GM23338 (cell line): ENCODE data around the gene CASP2. TPM values are rescaled to one million over a fixed set of nuclear protein-coding genes. Genes with fewer than 3 reads are reported as not detected.

ENCODE experiments used
- ATAC-seq: fragments of 200-7000 bp; cut with Tn5 transposase; 3 replicates; pipeline ENCODE4 v1.9.1; 2020
- DNase-seq: peaks from one replicate; pipeline ENCODE4 v3.0.0-alpha.2; 2015; ENCODE audit warnings: low spot score
- H2AFZ ChIP-seq: fragments of 200-600 bp; sonication (generic); 2 replicates; pipeline ENCODE4 v1.8.0; 2016; ENCODE audit warnings: antibody characterized with exemption, mild to moderate bottlenecking, moderate library complexity
- H3F3A ChIP-seq: fragments of 200-600 bp; sonication (generic); replicated peaks from 2 replicates; pipeline ENCODE4 v1.8.0; 2017; ENCODE audit warnings: antibody characterized with exemption, mixed run types, low read depth
- H3K27ac ChIP-seq: fragments of 200-600 bp; sonication (generic); 2 replicates; pipeline ENCODE4 v1.6.1; 2016; ENCODE audit warnings: low read depth
- H3K27me3 ChIP-seq: fragments of 200-600 bp; sonication (generic); 2 replicates; pipeline ENCODE4 v1.8.0; 2016; ENCODE audit warnings: mild to moderate bottlenecking, mixed run types, moderate library complexity; ENCODE audit not compliant: insufficient read depth
- H3K36me3 ChIP-seq: fragments of 200-600 bp; sonication (generic); 2 replicates; pipeline ENCODE4 v1.8.0; 2016; ENCODE audit warnings: mild to moderate bottlenecking; ENCODE audit not compliant: insufficient read depth
- H3K4me1 ChIP-seq: fragments of 200-600 bp; sonication (generic); 2 replicates; pipeline ENCODE4 v1.8.0; 2016; ENCODE audit warnings: mild to moderate bottlenecking, moderate library complexity; ENCODE audit not compliant: insufficient read depth
- H3K4me2 ChIP-seq: fragments of 200-600 bp; sonication (generic); 2 replicates; pipeline ENCODE4 v1.7.1; 2017; ENCODE audit warnings: mixed run types
- H3K4me3 ChIP-seq: fragments of 200-600 bp; sonication (generic); 2 replicates; pipeline ENCODE4 v1.6.1; 2016; ENCODE audit warnings: mixed run types
- H3K79me2 ChIP-seq: fragments of 200-600 bp; sonication (generic); replicated peaks from 2 replicates; pipeline ENCODE4 v1.8.0; 2017; ENCODE audit warnings: mild to moderate bottlenecking; ENCODE audit not compliant: insufficient read depth
- H3K9me2 ChIP-seq: fragments of 200-600 bp; sonication (generic); 2 replicates; pipeline ENCODE4 v1.8.0; 2017; ENCODE audit not compliant: insufficient read depth
- H4K20me1 ChIP-seq: fragments of 200-600 bp; sonication (generic); replicated peaks from 2 replicates; pipeline ENCODE4 v1.8.0; 2017; ENCODE audit warnings: mild to moderate bottlenecking; ENCODE audit not compliant: insufficient read depth
- H3K27ac Mint-ChIP-seq: 2 replicates; pipeline ENCODE4 v1.8.0; 2020; ENCODE audit warnings: inconsistent platforms, mild to moderate bottlenecking, moderate library complexity, mixed read lengths
- H3K27me3 Mint-ChIP-seq: 3 replicates; pipeline ENCODE4 v1.8.0; 2022; ENCODE audit warnings: low read depth, mild to moderate bottlenecking, moderate library complexity, mixed read lengths, inconsistent platforms; ENCODE audit not compliant: insufficient read depth, poor library complexity
- H3K36me3 Mint-ChIP-seq: 3 replicates; pipeline ENCODE4 v1.8.0; 2021; ENCODE audit warnings: low read depth, mild to moderate bottlenecking, inconsistent platforms, moderate library complexity, mixed read lengths
- H3K4me1 Mint-ChIP-seq: 3 replicates; pipeline ENCODE4 v1.8.0; 2020; ENCODE audit warnings: mild to moderate bottlenecking, inconsistent platforms, mixed read lengths
- H3K4me3 Mint-ChIP-seq: 3 replicates; pipeline ENCODE4 v1.8.0; 2021; ENCODE audit warnings: moderate library complexity, mild to moderate bottlenecking, inconsistent platforms, mixed read lengths
- H3K9me3 Mint-ChIP-seq: 3 replicates; pipeline ENCODE4 v1.8.0; 2020; ENCODE audit warnings: moderate library complexity, mild to moderate bottlenecking, inconsistent platforms, mixed read lengths
- EZH2 ChIP-seq: fragments of 200-600 bp; sonication (generic); IDR thresholded peaks from one replicate; pipeline ENCODE4 v1.8.0; 2017; ENCODE audit warnings: antibody characterized with exemption, mild to moderate bottlenecking, low read depth; ENCODE audit not compliant: unreplicated experiment
- JUNB ChIP-seq: IDR thresholded peaks from one replicate; pipeline ENCODE4 v1.6.1; 2016; ENCODE audit warnings: antibody characterized with exemption; ENCODE audit not compliant: unreplicated experiment
- POLR2AphosphoS5 ChIP-seq: IDR thresholded peaks from 2 replicates; pipeline ENCODE4 v1.6.1; 2016; ENCODE audit warnings: antibody characterized with exemption, low read depth
- STAT1 ChIP-seq: IDR thresholded peaks from one replicate; pipeline ENCODE4 v1.6.1; 2016; ENCODE audit warnings: antibody characterized with exemption; ENCODE audit not compliant: unreplicated experiment
- ZNF114 ChIP-seq: fragments of 250-450 bp; sonication (Bioruptor Pico); IDR thresholded peaks from 2 replicates; pipeline ENCODE4 v1.5.0; 2020; ENCODE audit warnings: mild to moderate bottlenecking, moderate library complexity
- ZNF331 ChIP-seq: fragments of 250-450 bp; sonication (Bioruptor Pico); IDR thresholded peaks from 2 replicates; pipeline ENCODE4 v1.5.0; 2020; ENCODE audit warnings: low read depth, mild to moderate bottlenecking, moderate library complexity
- ZNF462 ChIP-seq: fragments of 250-450 bp; sonication (Bioruptor Pico); IDR thresholded peaks from 2 replicates; pipeline ENCODE4 v1.5.0; 2020; ENCODE audit warnings: mild to moderate bottlenecking, moderate library complexity
- polyA plus RNA-seq: library from polyadenylated mRNA; unstranded; fragments of >200 nt; fragmentation: Nextera tagmentation; extraction: Ambion mirVana; gene quantifications from 2 replicates; pipeline ENCODE4 v1.2.1, GENCODE V29; 2016
- total RNA-seq: library from RNA; depleted of rRNA; stranded (reverse); fragments of >200 nt; shearing (Covaris generic); gene quantifications from 2 replicates; pipeline ENCODE4 v1.2.3, GENCODE V29; 2014

CASP2 gene
- total and polyA plus RNA-seq, 2 experiments from 2014 or later: 17.7 to 21.8 TPM

DNA sequence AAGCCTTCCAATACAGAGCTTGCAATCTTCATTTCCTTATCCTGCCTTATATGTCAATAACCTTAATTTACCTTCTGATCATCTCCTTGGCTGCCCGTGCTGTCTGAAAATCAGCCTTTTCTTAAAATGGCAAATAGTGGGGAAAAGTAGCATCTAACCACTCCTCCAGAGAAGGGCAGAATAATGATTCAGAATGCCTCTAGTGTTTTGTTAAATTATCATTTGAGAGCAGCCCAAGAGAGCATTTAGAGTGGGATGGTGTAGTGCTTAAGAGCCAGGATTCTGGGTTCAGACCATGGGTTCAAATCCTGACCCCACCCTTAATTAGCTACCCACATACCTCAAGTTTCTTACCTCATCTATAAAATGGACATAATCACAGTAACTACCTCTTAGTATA, 8.0 kb upstream of the CASP2 start:
- Mint-ChIP-seq H3K4me1 (peaks cover 27% of the 10 kb centered on the region), H3K4me3 (no peak overlapping the region), H3K9me3 (0 out of 3 replicates have a peak, but pooled peaks cover 3% of the 10 kb centered on the region), H3K27ac (no peak overlapping the region), H3K36me3 (no peaks in the 10 kb centered on the region), H3K27me3 (peaks cover 10% of the 10 kb centered on the region)
- H3K36me3 ChIP-seq: no peaks in the 10 kb centered on the region
- no peak overlapping the region for H2AFZ ChIP-seq
- ATAC-seq: no peak
- no peak for DNase-seq
- no peak overlapping the region for H3K4me3 ChIP-seq
- no peaks in the 10 kb centered on the region for H3K9me2 ChIP-seq
- H3K4me2 ChIP-seq: no peak overlapping the region
- no peaks in the 10 kb centered on the region for H3K79me2 ChIP-seq
- H3K4me1 ChIP-seq: peaks cover 22% of the 10 kb centered on the region
- H3K27ac ChIP-seq: no peak overlapping the region
- TF ChIP-seq JUNB (no peak), ZNF331 (CRISPR knock-in tag) (no peak), ZNF462 (CRISPR knock-in tag) (no peak), EZH2 (no peak), POLR2AphosphoS5 (no peak), ZNF114 (no peak), STAT1 (no peak)
- H3K27me3 ChIP-seq: no peaks in the 10 kb centered on the region
- H3F3A ChIP-seq: peaks cover 10% of the 10 kb centered on the region; the same call in 1 of the 2 replicates
- H4K20me1 ChIP-seq: no peaks in the 10 kb centered on the region

- Histone ChIP-seq H3K79me2 (no peaks in the 10 kb centered on the region), H4K20me1 (no peaks in the 10 kb centered on the region), H3K4me1 (peaks cover 26% of the 10 kb centered on the region), H3K27me3 (peaks cover 2% of the 10 kb centered on the region; the same call in 1 of the 2 replicates), H3F3A (peaks cover 13% of the 10 kb centered on the region; the same call in 1 of the 2 replicates), H3K27ac (no peak overlapping the region), H3K4me2 (no peak overlapping the region), H3K4me3 (no peak overlapping the region), H3K36me3 (no peaks in the 10 kb centered on the region), H2AFZ (no peak overlapping the region), H3K9me2 (no peaks in the 10 kb centered on the region)
- no peak for DNase-seq
- Mint-ChIP-seq H3K4me1 (peaks cover 31% of the 10 kb centered on the region), H3K27me3 (peaks cover 14% of the 10 kb centered on the region), H3K27ac (no peak overlapping the region), H3K9me3 (0 out of 3 replicates have a peak, but pooled peaks cover 3% of the 10 kb centered on the region), H3K4me3 (no peak overlapping the region), H3K36me3 (0 out of 3 replicates have a peak, but pooled peaks cover 3% of the 10 kb centered on the region)
- no peak for ATAC-seq
- no peak for TF ChIP-seq ZNF114
- no peak for TF ChIP-seq ZNF462 (CRISPR knock-in tag)
- TF ChIP-seq ZNF331 (CRISPR knock-in tag): no peak
- no peak for TF ChIP-seq EZH2
Measured at GRCh38 chr7:143280566-143280965, 7.6 kb upstream of the CASP2 start.
